Activated CD4-positive, alpha-beta T cell treated with anti-CD3 and anti-CD28 coated beads, Interleukin-2, Interleukin-4, amounts not matched to agents 100 ng/mL and 50 ng/mL, durations not matched to agents 16 hours and 8 hours (primary cell): ENCODE results near the gene CDH22.
A peak's percentile ranks its signal among the peaks of the same experiment; 100 is the strongest.

Experiments used
- DNase-seq: peaks from one replicate; pipeline ENCODE4 v3.0.0-alpha.2; 2020; ENCODE audit warnings: low spot score

Gene CDH22, protein sequence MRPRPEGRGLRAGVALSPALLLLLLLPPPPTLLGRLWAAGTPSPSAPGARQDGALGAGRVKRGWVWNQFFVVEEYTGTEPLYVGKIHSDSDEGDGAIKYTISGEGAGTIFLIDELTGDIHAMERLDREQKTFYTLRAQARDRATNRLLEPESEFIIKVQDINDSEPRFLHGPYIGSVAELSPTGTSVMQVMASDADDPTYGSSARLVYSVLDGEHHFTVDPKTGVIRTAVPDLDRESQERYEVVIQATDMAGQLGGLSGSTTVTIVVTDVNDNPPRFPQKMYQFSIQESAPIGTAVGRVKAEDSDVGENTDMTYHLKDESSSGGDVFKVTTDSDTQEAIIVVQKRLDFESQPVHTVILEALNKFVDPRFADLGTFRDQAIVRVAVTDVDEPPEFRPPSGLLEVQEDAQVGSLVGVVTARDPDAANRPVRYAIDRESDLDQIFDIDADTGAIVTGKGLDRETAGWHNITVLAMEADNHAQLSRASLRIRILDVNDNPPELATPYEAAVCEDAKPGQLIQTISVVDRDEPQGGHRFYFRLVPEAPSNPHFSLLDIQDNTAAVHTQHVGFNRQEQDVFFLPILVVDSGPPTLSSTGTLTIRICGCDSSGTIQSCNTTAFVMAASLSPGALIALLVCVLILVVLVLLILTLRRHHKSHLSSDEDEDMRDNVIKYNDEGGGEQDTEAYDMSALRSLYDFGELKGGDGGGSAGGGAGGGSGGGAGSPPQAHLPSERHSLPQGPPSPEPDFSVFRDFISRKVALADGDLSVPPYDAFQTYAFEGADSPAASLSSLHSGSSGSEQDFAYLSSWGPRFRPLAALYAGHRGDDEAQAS

DNA sequence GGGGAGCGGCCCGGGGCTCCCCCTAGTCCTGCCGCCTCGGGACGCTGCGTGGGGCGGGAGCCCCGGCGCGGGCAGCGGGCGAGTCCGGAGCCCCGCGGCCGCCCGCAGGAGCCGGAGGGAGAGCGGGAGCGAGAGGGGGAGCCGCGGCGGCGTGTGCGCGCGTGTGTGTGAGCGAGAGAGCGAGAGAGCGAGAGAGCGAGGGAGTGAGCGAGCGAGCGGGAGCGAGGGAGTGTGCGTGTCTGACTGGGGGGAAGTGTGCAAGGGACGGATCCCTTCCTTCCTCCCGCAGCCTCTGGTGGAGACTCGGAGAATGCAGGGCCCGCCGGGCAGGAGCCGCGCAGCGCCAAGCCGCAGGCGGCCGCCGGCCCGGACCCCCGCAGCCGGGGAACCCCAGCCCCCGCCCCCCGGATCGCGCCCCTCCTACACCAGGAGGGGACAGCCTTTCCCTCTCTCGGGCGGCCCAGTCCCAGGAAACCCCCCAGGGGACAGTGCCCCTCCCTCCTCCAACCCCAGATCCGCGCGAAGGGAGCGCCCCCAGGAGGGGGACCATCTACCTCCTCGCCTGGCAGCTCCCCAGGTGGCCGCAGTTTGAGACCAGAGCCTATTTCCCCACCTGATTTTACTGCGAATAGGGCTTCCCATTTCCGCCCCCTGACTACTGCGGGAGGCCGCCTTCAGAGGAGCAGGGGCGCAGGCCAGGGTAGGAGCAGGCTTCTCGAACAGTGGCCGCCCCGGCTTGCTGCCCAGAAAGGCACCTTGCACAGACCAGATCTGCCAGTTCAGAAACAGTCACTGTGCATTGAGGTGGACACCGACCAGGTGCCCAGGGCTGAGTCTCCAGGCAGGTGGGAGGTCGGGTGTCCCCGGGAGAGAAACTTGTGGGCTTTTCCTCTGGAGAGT lies at the start of gene CDH22:
Gene CDH22 (minus strand): TSS at position 241 of the 900 bp plus-strand sequence. CDS start 57,204 bp downstream, outside the sequence.
- peak; percentile 3 for DNase-seq

DNA sequence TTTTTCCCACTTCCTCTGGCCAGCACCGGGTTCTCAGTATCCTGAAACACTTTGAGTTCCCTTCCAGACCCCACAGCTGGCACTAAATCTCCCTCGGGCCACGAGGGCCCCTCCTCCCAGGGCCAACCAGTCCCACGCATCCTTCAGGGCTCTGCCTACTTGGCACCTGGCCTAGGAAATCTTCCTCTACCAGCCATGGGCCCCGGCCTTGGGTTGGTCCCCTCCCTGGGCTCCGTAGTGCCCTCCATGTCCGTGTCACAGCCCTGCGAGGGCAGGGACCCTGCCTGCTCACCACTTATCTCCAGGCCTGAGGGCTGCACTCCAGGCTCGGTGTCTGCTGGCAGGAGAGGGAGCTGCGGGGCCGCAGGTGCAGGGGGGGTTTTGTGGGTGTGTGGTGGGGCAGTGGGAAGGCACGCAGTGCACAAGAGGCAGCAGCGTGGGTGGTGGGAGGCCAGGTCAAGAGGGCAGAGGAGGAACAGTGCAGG lies 48.8 kb upstream of the CDH22 start:
- DNase-seq, result no peak

DNA sequence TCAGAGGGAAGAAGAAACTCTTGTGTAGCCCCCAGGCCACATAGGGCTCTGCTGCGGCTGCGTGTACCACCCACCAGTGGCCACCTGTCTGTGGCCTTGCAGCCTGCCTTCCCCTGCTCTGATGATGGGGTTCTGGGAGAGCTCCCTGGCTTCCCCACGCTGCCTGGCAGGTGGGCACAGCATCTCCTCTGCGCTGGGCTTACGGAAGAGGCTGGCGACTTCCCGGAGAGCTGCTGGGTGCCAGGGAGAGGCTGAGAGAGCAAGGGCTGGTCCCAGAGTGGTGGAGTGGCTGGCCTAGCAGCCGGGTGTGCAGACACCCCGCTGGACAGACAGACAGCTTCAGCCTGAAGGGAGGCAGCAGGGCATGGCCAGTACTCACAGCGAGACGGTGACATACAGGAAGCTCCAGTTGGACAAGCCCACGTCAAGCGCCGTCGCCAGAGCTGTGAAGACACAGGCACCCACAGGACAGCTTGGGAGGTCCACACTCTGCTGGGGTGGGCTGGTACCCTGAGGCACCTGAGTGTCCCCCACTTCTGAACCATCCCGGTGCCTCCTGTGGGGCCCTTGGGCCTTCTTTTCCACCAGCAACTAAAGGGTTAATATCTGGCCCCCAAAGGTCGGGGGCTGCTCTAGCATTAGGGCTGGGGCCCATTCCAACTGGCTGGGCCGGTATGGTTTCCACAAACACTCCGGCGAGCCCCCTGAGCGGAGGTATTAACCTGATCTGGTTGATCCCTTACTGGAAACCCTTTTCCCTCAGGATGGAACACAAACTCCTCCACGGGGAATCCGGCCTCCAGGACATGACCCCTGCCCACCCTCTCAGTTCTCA lies 48.1 kb upstream of the CDH22 start:
- DNase-seq, result no peak

DNA sequence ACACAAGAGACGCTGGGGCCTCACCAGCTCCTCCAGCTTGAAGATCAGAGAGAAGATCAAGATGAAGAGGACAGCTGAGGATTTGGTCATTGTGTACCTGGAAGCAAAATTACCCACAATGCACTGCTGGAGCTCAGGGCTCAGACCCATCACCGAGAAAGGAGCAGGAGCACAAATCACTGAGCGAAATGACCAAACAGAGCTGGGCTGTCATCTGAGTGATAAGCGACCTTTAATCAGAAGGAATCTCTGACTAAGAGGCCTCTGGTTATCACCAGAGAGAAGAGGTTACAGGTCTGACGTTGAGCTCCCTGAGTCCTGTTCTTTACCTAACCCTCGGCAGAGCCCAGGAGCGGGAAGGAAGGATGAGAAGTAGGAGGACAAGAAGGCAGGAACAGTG lies 47.5 kb upstream of the CDH22 start:
- no peak for DNase-seq

DNA sequence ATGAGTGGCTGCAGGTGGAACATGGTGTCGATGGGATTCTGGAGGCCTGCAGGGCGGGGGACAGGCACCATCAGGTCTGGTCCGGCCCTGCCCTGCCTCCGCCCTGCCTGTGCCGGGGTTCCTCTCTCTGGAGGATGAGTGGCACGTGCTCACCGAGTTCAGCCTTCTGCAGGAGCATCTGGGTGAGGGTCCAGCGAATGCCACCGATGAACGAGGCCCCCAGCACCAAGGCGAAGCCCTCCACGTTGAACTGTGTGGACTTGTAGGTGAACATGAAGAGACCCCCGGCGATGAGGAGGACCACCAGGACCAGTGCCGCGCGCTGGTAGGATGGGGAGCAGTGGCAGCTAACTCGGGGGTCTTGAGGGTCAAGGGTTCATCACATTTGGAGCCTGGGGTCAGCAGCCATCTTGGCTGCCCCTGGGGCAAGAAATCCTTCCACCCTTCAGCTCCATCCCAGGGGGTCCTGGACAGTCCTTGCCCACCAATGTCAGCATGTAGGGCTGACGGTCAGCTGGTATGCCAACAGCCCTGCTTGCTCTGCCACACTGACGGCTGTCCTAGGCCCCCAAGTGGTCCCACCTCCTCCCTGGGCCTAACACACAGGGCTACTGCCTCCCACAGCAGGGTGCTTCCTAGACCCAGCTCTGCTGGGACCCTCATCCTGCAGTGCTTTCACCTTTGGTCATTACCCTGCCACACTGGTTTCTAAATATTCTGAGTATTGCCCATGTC lies 46.8 kb upstream of the CDH22 start:
- DNase-seq, result no peak

DNA sequence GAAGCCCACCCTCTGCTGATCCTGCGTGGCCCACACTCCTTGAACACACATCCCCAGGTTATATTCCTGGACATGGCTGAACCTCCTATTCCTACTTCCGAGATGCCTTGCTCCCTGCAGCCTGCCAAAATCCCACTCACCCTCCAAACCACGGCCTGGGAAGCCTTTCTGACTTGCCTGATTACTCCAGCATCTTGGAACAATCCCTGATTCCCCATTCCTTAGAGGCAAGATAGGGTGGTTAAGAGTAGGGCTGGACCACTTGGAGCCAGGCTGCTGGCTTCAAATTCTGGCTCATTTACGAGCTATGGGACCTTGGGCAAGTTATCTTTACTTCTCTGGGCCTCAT lies 45.9 kb upstream of the CDH22 start:
- no peak for DNase-seq

DNA sequence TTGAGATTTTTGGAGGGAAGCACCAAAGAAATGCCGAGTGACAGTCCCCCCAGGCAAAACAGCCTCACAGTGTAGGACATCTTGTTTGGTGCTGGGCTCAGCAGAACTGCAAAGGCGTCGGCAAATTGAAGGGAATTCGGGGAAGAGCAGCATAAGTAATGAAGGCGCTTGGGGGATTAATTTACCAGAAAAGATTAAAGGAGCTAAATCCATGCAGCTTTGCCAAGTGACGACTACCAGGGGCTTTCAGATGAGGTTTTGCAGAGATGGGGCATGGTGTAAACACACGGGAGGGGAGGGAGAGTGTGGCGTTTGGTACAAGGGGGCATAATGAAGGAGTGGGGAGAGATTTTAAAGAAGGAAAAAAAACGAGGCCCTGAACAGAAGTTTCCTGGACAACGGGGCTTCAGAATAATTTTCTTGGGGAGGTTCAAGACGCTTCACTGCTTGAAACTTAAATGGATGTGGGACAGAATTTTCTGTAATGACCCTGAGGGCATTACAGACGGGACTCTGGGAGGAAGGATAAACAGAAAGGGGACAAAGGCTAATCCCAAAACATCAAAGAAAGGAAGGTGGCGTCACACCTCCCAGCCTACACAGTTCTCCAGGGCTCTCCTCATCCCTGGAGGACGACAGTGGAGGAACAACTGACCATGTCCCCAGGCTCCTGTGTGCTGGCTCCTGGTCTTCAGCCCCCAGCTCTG lies 45.4 kb upstream of the CDH22 start:
- no peak for DNase-seq

DNA sequence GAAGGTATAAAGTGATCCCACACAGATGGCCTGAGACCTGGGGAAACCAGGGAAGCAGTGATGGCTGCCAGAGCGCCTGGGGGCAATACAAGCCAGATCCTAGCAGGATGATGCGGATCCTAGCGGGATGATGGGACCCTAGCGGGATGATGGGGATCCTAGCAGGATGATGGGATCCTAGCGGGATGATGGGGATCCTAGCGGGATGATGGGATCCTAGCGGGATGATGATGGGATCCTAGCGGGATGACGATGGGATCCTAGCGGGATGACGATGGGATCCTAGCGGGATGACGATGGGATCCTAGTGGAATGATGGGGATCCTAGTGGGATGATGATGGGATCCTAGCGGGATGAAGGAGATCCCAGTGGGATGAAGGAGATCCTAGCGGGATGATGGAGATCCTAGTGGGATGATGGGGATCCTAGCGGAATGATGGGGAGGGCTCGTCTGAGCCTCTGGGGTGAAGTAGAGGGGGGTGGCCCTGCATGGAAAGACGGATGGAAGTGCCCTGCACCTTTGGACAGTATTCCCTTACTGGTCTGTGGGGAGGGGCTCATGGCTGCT lies 44.2 kb upstream of the CDH22 start:
- DNase-seq, result no peak

DNA sequence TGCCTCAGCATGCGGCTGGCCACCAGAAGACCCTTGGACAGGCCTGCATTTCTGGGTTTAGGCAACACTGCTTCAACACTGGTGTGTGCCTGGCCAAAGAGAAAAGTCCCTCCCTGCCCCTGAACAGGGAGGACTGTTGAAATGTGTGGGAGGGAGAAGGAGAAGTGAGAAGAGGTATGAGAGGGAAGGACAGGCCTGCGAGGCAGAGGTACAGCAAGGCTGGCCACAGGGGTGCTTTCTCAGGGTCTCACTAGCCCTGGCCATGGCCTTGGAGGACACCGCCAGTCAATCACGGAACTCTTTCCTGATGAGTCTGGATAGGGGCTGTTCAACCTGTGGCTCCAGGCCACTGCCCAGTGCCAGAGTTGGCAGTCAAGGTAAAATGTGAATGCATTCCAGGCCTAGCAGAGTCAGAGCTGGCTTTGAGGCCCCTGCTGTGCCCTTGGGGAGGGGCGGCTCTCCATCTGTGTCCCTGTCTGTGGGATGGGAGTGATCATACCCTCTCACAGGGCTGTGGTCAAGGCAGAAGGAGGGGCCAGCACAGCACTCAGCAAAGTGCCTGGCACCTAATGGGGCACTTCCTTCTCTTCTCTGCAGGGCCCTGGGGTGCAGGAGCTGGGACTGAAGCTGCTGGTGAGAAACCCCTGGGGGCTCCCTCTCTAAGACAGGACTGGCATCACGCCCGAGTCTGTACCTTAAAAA lies 43.2 kb upstream of the CDH22 start:
- no peak for DNase-seq

DNA sequence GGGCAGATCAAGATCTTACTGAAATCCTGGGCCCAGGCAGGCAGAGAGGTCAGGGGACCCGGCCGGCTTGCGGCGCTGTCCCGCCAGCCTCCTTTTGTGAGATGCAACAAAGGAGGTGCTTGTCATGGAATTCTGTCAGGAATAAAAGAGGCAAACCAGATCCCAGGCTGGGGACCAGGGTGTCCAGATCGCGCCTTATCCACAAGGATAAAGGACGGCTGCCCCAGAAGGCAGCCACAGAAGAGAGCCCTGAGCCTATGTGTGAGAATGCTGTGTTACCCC lies 42.6 kb upstream of the CDH22 start:
- DNase-seq, result no peak

DNA sequence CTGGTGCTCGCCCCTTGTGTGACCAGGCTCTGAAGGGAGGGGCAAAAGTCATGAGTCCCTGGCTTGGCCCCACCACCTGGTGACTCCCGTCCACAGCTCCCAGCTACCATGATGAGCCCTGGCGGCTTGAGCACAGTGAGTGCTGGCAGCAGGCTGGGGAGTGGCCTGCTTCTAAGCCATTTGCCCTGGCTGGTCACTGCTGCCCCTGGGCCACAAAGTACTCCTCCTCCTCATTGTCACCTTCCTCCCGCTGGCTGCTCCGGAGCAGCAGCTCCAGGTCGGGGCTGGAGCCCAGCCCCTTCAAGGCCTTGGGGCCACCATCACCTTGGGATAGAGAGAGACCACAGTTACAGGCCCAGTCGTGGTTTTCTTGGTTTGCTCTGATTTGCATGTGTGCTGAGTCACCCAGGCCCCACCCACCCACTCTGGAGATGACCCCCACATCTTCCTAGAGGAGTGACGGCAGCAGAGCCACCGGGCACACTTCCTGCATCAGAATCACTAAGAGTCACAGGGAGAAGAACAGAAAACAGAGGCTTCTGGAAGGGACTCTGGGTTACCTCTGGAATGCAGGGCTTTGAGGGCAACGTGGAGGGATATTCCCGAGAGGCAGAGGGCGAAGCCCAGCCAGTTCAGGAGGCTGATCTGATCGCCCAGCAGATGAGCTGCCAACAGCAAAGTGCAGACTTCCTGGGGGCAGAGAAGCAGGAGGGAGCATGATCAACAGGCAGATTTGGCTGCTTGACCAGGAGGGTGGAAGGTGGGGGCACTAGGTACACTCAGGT lies 42.1 kb upstream of the CDH22 start:
- peak; percentile 36 for DNase-seq

DNA sequence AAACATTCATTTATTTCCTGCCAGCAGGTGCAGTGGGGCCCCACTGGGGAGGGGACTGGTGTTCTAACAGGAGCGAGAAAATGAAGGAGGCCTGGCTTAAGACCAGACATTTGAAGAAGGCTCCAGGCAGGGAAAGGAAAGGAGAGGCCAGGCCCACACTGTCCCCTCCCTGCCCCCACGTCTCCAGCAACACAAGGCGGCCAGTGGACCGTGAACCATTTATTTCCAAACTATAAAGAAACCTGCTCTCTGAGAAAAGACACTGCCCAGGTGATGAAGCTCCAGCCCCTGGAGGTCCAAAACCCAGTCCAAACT lies 41.4 kb upstream of the CDH22 start:
- DNase-seq, result no peak

DNA sequence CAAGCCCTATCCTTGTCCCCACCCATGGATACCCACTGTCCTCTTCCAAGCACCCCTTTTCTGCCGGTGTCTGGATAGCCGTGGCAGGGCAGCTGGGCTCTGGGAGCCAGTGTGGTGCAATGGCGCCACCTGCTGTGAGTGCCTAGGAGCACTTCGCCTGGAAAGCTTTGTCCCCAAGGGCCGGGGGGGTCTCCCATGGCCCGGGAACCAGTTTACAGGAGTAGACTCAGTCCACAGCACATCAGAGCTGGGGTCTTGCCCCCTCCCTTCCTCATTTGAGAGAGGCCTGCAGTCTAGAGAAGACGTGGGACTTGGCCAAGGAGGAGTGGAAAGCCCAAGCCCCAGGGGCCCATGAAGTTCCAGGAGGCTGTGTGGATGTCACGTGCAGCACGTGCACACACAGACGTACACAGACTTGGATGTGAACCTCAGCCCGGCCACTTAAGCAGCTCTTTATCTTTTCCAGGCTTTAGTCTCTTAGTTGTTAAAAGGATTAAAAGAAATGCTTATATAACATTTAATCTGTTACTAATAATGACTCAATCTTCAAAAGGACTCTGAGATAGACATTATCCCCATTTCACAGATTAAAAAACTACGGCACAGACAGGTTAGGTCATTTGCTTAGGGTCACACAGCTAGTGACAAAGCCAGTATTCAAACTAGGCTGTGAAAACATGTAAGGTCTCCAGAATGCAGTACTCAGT lies 40.9 kb upstream of the CDH22 start:
- DNase-seq, result peak; percentile 37

DNA sequence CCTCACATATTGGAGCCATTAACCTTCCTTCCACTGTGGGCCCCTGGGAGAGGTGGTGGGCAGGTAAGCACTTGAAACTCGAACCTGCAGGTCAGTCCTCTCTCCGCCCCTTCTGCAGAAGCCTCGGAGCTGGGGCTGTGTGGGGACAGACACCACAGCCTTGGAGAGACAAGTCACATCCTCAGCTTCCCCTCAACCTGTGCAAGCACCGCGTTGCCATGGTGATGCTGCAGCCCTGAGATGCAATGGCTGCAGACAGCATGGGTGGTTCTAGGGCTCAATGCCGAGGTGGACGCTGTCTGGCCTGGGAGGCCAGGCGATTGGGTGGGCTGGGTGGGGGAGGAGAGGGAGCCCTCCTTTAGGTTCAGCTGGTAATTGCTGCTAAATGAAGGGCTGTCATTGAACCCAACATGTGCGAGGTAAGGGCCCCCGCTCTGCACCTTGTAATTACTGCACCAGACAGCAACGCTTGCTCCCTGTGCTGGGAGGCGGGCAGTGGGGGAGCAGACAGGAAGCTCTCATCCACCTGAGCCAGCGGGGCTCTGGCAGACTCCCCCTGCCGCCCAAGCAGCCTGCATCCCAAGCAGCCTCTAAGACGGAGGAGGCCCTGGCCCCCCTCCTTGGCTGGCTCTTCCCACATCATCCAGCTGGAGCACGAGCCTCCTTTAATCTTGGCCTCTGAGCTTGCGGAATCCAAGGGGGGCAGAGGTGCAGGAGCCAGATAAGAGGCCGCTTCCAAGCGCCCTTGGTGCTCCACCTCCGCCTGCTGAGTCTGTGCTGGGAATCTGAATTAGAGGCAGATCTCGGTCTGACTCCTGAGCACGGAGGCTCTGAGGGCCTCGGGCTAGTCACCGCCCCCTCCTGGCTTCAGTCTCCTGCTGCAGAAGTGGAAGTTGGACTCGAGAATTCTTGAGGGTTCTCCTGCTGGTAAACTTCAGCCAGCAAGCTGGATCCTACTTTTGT lies 39.8 kb upstream of the CDH22 start:
- DNase-seq, result no peak

DNA sequence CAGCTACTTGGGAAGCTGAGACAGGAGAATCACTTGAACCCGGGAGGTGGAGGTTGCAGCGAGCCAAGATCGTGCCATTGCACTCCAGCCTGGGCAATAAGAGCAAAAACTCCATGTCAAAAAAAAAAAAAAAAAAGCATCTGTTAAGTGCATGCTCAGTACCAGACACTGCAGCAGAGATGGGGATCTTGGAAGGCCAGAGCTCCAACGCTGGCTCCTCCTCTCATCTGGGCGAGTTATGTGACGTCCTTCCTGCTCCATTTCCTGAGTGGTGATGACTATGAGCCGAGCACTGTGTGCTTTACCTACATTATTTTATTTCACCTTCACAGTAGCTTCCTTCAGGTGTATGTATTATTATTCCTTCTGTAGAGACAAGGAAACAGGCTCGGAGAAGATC lies 38.5 kb upstream of the CDH22 start:
- no peak for DNase-seq

DNA sequence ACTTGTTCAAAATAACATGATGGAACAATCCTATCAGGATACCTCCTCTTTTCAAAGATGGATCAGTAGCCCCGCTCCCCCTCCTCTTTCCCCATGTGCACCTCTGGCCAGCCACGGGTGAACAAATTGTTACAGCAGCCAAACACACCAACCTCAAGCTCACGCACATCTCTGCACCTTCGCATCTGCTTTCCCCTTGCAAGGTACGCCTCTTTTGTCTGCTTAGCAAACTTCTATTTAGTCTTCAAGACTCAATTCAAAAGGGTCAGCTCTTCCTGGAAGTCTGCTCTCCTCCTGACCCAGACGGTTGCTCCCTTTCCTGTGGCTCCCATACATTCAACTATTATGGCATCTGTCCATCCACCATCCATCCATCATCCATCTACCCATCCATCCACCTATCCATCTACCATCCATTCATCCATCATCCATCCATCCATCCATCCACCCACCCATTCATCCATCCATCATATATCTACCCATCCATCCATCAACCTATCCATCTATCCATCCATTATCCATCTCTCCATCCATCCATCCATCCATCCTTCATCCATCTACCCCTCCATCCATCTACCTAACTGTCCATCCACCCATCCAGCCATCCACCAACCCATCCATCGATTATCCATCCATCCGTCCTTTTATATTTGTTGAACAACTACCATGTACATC lies 36.3 kb upstream of the CDH22 start:
- DNase-seq, result no peak
